GM21390 (cell line): ENCODE data around the gene HEXD.

Experiments
- ATAC-seq: cut with Tn5 transposase; IDR thresholded peaks from one replicate; pipeline ENCODE4 v1.9.1; 2021; ENCODE audit not compliant: unreplicated experiment

Gene HEXD

DNA sequence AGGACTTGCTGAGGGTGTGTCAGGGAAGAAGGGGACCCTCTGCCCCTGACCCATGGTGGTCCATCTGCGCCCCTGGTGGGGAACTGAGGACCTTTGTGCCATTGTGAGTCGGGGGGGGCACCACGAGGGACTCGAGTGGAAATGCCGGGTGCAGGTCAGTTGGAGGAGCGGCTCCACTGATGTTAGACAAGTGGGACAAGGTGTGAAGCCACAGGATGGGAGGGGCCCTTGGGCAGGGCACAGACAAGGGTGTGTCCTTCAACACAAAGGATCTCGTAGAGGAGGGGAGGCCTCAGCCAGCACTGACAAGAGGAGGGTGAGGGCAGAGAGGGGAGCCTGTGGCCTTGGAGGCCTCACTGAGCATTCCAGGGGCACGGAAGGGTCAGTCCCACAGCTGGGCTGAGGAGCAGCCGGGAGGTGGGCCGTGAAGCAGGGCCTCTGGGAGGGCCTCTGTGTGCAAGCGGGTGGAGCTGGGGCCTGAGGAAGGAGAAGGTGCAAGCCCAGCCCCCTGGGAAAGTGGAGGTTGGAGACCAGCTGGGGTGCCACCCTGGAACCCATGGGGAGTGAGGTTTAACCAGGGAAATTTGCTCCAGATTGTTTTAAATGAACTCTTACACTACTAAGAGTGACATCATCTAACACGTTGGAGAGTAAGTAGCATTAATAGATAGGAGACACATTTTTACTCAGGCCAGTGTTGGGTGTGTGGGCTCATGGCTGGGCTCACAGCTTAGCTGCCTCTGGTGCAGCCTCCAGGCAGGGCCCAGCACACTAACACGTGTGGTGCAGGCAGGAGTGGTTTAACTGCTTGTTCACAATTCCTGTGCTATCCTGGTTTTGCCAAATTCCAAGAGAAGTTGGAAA, 68.3 kb downstream of the HEXD start:
- ATAC-seq, result no peak

GRCh38 chr17:82487910-82488309, 69.8 kb downstream of the HEXD start:
- ATAC-seq, result no peak

- no peak for ATAC-seq
These were observed 71.0 kb downstream of the HEXD start for GRCh38 chr17:82489117-82489516.

DNA sequence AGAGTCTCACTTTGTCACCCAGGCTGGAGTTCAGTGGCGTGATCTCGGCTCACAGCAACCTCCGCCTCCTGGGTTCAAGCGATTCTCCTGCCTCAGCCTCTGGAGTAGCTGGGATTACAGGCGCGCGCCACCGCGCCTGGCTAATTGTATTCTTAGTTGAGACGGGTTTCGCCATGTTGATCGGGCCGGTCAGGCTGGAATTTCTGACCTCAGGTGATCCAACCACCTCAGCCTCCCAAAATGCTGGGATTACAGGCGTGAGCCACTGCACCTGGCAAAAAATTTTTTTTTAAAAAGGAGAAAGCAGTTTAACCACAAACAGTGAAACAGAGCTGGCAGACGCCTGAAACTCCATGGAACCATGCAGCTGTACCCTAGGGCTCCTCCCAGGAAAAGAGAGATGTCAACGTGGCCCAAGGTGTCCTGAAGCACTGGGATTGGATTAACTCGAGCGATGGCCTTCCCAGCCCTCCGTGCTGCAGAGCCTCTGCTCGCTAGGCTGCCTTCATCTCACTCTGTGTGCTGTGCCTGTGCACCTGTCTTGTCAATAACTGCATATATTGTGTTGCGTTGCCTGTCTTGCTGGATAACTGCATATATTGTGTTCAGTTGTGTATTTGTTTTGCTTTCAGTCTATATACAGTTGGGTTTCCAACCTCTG, 71.8 kb downstream of the HEXD start:
- no peak for ATAC-seq

DNA sequence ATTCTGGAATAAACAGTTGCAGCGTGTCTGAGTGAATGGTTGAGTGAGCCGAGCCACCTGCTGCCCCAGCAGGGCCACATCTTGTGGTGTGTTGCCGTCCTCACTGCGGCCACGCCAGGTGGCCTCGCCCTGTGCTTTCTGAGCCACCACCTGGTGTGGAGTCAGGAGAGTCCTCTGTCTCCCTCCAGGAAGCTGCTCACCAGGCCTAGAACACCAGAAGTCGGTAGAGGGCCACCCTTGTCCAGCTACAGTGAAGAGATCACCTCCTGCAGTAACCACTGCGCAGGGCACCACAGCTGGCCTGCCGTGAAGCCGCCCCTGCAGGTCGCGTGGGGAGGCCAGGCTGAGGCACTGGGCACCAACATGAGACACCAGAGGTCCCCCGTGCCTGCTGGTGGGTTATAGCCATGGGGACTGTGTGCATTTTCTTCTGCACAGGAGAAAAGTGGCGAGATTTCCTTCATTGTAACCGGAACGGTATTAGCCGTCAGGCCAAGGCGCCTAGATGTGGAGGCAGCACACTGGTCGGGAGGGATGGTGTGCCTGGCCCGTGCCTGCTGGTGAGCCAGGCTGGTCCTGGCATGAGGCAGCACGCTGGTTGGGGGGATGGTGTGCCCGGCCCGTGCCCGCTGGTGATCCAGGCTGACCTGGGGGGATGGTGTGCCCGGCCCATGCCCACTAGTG, 72.5 kb downstream of the HEXD start:
- no peak for ATAC-seq

DNA sequence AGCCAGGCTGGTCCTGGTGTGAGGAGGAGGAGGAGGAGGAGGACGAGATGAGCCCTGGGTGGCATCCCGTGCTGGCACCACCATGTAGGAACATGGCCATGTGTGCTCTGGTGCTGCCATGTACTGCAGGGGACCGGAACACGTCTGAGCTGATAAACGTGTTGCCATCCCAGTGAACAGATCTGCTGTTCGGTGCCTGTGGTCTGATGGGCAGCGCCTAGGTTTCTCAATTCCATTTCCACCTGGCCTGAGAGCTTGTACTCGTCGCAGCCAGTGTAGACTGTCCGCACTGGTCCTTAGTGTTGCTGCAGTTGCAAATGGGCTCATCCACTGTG, 73.0 kb downstream of the HEXD start:
- ATAC-seq, result no peak

- no peak for ATAC-seq
These were observed 73.4 kb downstream of the HEXD start for GRCh38 chr17:82491533-82491932.
